Fibroblast of lung (primary cell): ENCODE results near the gene XPNPEP3.

Source experiments
- CTCF ChIP-seq, 2 donors: IDR thresholded peaks in 1 of 2; conservative IDR thresholded peaks in 1 of 2; 1 replicate in 1 of 2; 2 replicates in 1 of 2; pipeline ENCODE4 v1.5.1; 2011 to 2012; ENCODE audit warnings: low read length in 2 of 2, control low read depth in 1 of 2, inconsistent platforms in 1 of 2, low read depth in 1 of 2, mild to moderate bottlenecking in 1 of 2
- EZH2 ChIP-seq: IDR thresholded peaks from 2 replicates; pipeline ENCODE4 v1.5.1; 2012; ENCODE audit warnings: low read length, control low read depth, mild to moderate bottlenecking; ENCODE audit errors: missing control alignments

GRCh38 chr22:40853333-40853732, 3.6 kb upstream of the XPNPEP3 start:
- TF ChIP-seq EZH2 (no peak), CTCF (conservative IDR thresholded peaks at IDR 0.05 in 1 of 2, IDR thresholded peaks at IDR 0.05 in 1 of 2; ENCODE audit: low read depth in 1 of 2, low read length in 2 of 2) (no peak)
